Chondrocyte (in vitro differentiated cells): ENCODE results near the gene TSPO. TPM values are rescaled to one million over a fixed set of nuclear protein-coding genes. Genes with fewer than 3 reads are reported as not detected.

ENCODE experiments used
- DNase-seq: peaks from one replicate; pipeline ENCODE4 v3.0.0; 2021; ENCODE audit warnings: mixed read lengths, low spot score
- H3K27ac Mint-ChIP-seq: one replicate; pipeline ENCODE4 v1.8.0; 2021; ENCODE audit warnings: mild to moderate bottlenecking, moderate library complexity, mixed read lengths; ENCODE audit not compliant: unreplicated experiment
- H3K27me3 Mint-ChIP-seq: 2 replicates; pipeline ENCODE4 v1.8.0; 2021; ENCODE audit warnings: low read depth, mixed read lengths
- H3K36me3 Mint-ChIP-seq: 2 replicates; pipeline ENCODE4 v1.8.0; 2021; ENCODE audit warnings: low read depth, mixed read lengths
- H3K4me1 Mint-ChIP-seq: 2 replicates; pipeline ENCODE4 v1.8.0; 2021; ENCODE audit warnings: low read depth, mild to moderate bottlenecking, mixed read lengths
- H3K4me3 Mint-ChIP-seq: one replicate; pipeline ENCODE4 v1.8.0; 2021; ENCODE audit warnings: mild to moderate bottlenecking, moderate library complexity, mixed read lengths; ENCODE audit not compliant: unreplicated experiment
- H3K9me3 Mint-ChIP-seq: 2 replicates; pipeline ENCODE4 v1.8.0; 2021; ENCODE audit warnings: low read depth, mixed read lengths
- CTCF ChIP-seq: fragments of 200-600 bp; sonication (generic); IDR thresholded peaks from 2 replicates; pipeline ENCODE4 v1.5.0; 2021; ENCODE audit warnings: antibody characterized with exemption, mild to moderate bottlenecking, moderate library complexity
- total RNA-seq: library from RNA; stranded (reverse); gene quantifications from 3 replicates; pipeline ENCODE4 v1.2.1, GENCODE V29; 2021

The TSPO gene
- total RNA-seq, 1 donor from 2014 or later = 288 TPM

DNA sequence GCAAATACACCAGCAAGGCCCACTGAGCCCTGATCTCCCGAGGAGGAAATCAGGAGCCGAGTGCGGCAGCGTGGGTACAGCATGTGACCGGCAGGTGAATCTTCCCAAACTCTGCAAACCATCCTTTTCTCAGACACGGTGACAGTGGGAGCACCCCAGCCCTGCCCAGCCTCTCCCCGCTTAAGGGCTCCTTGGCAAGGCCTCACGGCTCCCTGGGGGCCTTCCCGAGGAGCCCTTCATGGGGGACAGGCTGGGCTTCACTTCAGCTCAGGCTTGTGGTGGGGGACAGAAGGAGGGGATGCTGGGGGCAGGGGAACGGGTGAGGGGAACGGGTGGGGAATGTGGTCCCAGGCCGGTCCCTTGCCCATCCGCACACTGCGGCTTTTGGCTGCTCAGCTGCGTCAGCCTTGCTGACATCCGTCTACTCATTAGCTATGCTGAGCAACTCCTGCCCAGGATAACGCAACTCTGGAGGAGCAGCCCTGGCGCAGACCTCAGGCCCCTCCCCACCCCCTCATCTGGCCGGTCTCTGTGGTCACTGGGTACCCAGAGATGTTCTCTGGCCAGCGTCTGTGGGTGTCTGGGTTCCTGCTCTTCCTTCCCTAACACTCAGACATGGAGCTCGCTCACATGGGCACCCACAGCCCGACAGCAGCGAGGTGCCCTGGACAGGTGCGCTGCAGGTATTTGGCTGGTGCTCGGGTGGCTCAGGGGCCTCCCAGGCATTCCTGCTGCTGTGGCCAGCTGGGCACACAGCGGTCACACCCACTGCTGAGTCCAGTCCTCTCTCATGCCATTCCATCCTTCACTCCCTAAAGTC, 57.6 kb downstream of the TSPO start:
- Mint-ChIP-seq H3K27ac (no peak overlapping the region), H3K4me3 (no peak overlapping the region), H3K36me3 (no peaks in the 10 kb centered on the region), H3K27me3 (no peaks in the 10 kb centered on the region), H3K9me3 (no peaks in the 10 kb centered on the region), H3K4me1 (no peaks in the 10 kb centered on the region)
- peak; percentile 84 for DNase-seq
- no peak for TF ChIP-seq CTCF

GRCh38 chr22:43209523-43209890, 58.1 kb downstream of the TSPO start:
- Mint-ChIP-seq H3K9me3 (no peaks in the 10 kb centered on the region), H3K27ac (no peak overlapping the region), H3K36me3 (no peaks in the 10 kb centered on the region), H3K27me3 (no peaks in the 10 kb centered on the region), H3K4me1 (no peaks in the 10 kb centered on the region), H3K4me3 (no peak overlapping the region)
- DNase-seq = peak; percentile 78
- TF ChIP-seq CTCF = no peak

GRCh38 chr22:43209971-43210370, 58.6 kb downstream of the TSPO start:
- Mint-ChIP-seq H3K27ac (no peak overlapping the region), H3K36me3 (no peaks in the 10 kb centered on the region), H3K9me3 (no peaks in the 10 kb centered on the region), H3K4me3 (no peak overlapping the region), H3K4me1 (no peaks in the 10 kb centered on the region), H3K27me3 (peaks cover 1% of the 10 kb centered on the region)
- no peak for TF ChIP-seq CTCF
- peak; percentile 90 for DNase-seq

DNA sequence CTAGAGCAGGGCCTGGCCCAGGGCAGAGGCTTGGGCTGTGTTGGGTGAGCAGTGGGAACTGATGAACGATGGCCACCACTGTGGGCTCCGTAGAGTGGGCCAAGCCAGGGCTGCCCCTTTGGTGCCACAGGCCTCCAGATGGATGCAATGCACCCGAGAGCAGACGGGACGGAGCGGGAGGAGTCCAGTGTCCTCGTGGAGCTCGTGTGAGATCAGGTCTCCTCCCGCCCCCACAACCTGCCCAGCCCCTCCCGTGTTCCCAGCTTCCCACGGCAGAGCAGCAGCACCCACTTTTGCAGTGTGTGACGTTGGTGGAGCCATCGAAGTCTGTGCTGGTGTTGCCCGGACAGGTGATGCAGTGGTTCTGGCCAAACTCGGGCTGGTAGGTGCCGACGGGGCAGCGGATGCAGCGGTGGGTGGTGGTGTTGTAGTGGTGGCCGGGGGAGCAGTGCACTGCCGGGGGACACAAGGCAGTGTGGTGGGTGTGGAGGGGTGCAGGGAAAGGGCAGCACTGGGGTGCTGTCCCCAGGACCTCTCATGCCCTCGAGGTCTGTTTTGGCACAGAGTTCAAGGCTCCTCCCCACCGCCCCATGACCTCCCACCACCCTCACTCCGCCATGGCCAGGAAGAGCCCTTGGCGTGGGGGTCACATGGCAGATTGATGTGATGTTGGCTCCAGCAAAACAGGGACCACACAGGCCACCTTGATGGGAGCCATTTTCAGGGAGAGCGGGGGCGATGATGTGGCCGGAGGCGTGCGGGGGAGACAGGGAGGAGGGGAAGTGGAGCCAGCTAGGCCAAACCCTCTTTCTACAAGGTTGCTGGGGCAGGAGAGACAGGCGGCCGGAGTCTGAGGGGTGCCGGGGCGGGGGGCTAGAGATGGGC, 59.5 kb downstream of the TSPO start:
- no peak overlapping the region for H3K27ac Mint-ChIP-seq
- no peak for TF ChIP-seq CTCF
- H3K36me3 Mint-ChIP-seq = peaks cover 4% of the 10 kb centered on the region
- no peaks in the 10 kb centered on the region for H3K9me3 Mint-ChIP-seq
- H3K4me3 Mint-ChIP-seq = no peak overlapping the region
- H3K27me3 Mint-ChIP-seq = peaks cover 8% of the 10 kb centered on the region
- H3K4me1 Mint-ChIP-seq = no peaks in the 10 kb centered on the region
- DNase-seq = peak; percentile 84

DNA sequence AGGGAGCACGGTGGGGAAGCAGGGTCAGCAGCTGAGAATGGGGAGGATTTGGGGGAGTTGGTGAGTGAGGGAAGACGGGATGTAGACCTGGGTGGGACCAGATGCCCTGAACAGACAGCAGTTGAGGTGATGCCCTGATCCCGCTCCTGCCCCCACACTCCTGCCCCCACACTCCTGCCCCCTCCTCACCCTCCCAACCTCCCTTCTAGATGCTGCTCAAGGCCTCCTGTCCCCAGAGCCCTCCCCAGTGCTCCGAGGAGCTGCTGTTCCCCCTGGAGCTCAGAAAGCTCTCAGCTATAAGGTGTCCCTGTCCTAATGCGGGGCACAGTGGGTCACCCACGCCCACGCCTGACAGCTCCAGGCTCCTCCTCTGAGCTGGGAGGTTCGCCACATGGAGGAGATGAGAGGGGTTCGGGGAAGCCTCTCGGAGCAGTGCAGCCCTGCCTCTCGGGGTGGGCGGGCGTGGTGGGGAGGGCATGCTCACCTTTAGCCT, 60.6 kb downstream of the TSPO start:
- no peaks in the 10 kb centered on the region for H3K9me3 Mint-ChIP-seq
- no peak overlapping the region for H3K27ac Mint-ChIP-seq
- TF ChIP-seq CTCF = no peak
- H3K27me3 Mint-ChIP-seq = peaks cover 8% of the 10 kb centered on the region
- H3K4me3 Mint-ChIP-seq = no peak overlapping the region
- H3K4me1 Mint-ChIP-seq = no peaks in the 10 kb centered on the region
- H3K36me3 Mint-ChIP-seq = peaks cover 4% of the 10 kb centered on the region
- peak; percentile 62 for DNase-seq
